ENCODE data around the gene MKS1.

GRCh38 chr17:58263773-58264172 is 44.7 kb upstream of the MKS1 start:
- no peak for TF ChIP-seq CTCF (IDR thresholded peaks at IDR 0.05)
- TF ChIP-seq POLR2A (IDR thresholded peaks at IDR 0.05): no peak
- TF ChIP-seq POLR2AphosphoS5 (IDR thresholded peaks at IDR 0.05): no peak
